Fibroblast of lung (primary cell): Measurements from ENCODE around the gene NUDT22. TPM values are rescaled to one million over a fixed set of nuclear protein-coding genes. Genes with fewer than 3 reads are reported as not detected.

Experiments used
- DNase-seq, 2 donors: peaks; one replicate each; pipeline versions ENCODE4 v3.0.0 to v3.0.0-alpha.2; 2010; ENCODE audit warnings: low read depth in 2 of 2
- H2AFZ ChIP-seq: 2 replicates; pipeline ENCODE4 v1.5.1; 2012; ENCODE audit warnings: low read length, control low read depth, inconsistent platforms
- H3K27ac ChIP-seq: 2 replicates; pipeline ENCODE4 v1.5.1; 2011; ENCODE audit warnings: low read length, control low read depth; ENCODE audit not compliant: insufficient read depth
- H3K27me3 ChIP-seq: 2 replicates; pipeline ENCODE4 v1.5.1; 2011; ENCODE audit warnings: mild to moderate bottlenecking, low read length; ENCODE audit not compliant: control insufficient read depth, insufficient read depth
- H3K36me3 ChIP-seq: 2 replicates; pipeline ENCODE4 v1.5.1; 2011; ENCODE audit warnings: low read length; ENCODE audit not compliant: control insufficient read depth, insufficient read depth
- H3K4me1 ChIP-seq: 2 replicates; pipeline ENCODE4 v1.5.1; 2011; ENCODE audit warnings: low read length; ENCODE audit not compliant: control insufficient read depth, insufficient read depth; ENCODE audit errors: extremely low read depth
- H3K4me2 ChIP-seq: 2 replicates; pipeline ENCODE4 v1.5.1; 2011; ENCODE audit warnings: low read length, control low read depth; ENCODE audit not compliant: insufficient read depth; ENCODE audit errors: extremely low read depth
- H3K4me3 ChIP-seq, 4 experiments: fragments of 200-600 bp in 1 of 4; sonication (generic) in 1 of 4; replicated peaks in 1 of 4; 2 replicates each; pipeline ENCODE4 v1.5.1; 2011 to 2016; ENCODE audit warnings: low read length in 4 of 4, low read depth in 3 of 4, mild to moderate bottlenecking in 3 of 4, control low read depth in 2 of 4, inconsistent platforms in 1 of 4, mixed read lengths in 1 of 4; ENCODE audit not compliant: insufficient read depth in 1 of 4; ENCODE audit errors: control extremely low read depth in 1 of 4
- H3K79me2 ChIP-seq: 2 replicates; pipeline ENCODE4 v1.5.1; 2012; ENCODE audit warnings: mild to moderate bottlenecking, low read length, inconsistent platforms; ENCODE audit not compliant: control insufficient read depth, insufficient read depth
- H3K9ac ChIP-seq: 2 replicates; pipeline ENCODE4 v1.5.1; 2011; ENCODE audit warnings: mild to moderate bottlenecking, low read length, control low read depth; ENCODE audit not compliant: insufficient read depth
- H3K9me3 ChIP-seq: 2 replicates; pipeline ENCODE4 v1.5.1; 2012; ENCODE audit warnings: low read depth, low read length; ENCODE audit not compliant: control insufficient read depth, insufficient read depth
- H4K20me1 ChIP-seq: 2 replicates; pipeline ENCODE4 v1.5.1; 2011; ENCODE audit warnings: low read length; ENCODE audit not compliant: control insufficient read depth, insufficient read depth; ENCODE audit errors: extremely low read depth
- CTCF ChIP-seq, 2 donors: IDR thresholded peaks in 1 of 2; conservative IDR thresholded peaks in 1 of 2; 1 replicate in 1 of 2; 2 replicates in 1 of 2; pipeline ENCODE4 v1.5.1; 2011 to 2012; ENCODE audit warnings: low read length in 2 of 2, control low read depth in 1 of 2, inconsistent platforms in 1 of 2, low read depth in 1 of 2, mild to moderate bottlenecking in 1 of 2
- EZH2 ChIP-seq: IDR thresholded peaks from 2 replicates; pipeline ENCODE4 v1.5.1; 2012; ENCODE audit warnings: low read length, control low read depth, mild to moderate bottlenecking; ENCODE audit errors: missing control alignments
- polyA plus RNA-seq, 2 donors: library from polyadenylated mRNA; depleted of rRNA in 1 of 2; stranded (reverse) in 1 of 2; unstranded in 1 of 2; fragments of >200 nt; gene quantifications; 2 replicates each; pipeline ENCODE4 v1.2.1, GENCODE V29; 2011 to 2012; ENCODE audit warnings: missing spikeins in 1 of 2
- total RNA-seq: library from RNA; depleted of rRNA; stranded (reverse); fragments of >200 nt; gene quantifications from 2 replicates; pipeline ENCODE4 v1.2.1, GENCODE V29; 2014

NUDT22 gene
- total and polyA plus RNA-seq, 2 donors (not counting 1 experiment from before 2014, with no cell fraction given), result 18.5 to 71.5 TPM

- Histone ChIP-seq H3K79me2 (peaks cover 2% of the 10 kb centered on the region), H4K20me1 (no peaks in the 10 kb centered on the region), H3K27me3 (no peaks in the 10 kb centered on the region), H3K4me1 (peaks cover 24% of the 10 kb centered on the region), H3K9ac (peak overlapping the region; percentile 75), H3K4me3 (peak overlapping the region; percentile 57 to 82 (median 75)), H3K9me3 (no peaks in the 10 kb centered on the region), H3K4me2 (peak overlapping the region; percentile 96), H2AFZ (no peak overlapping the region), H3K36me3 (peaks cover 14% of the 10 kb centered on the region), H3K27ac (peak overlapping the region; percentile 92)
- TF ChIP-seq CTCF (conservative IDR thresholded peaks at IDR 0.05 in 1 of 2, IDR thresholded peaks at IDR 0.05 in 1 of 2; ENCODE audit: low read depth in 1 of 2, low read length in 2 of 2), result no peak
- DNase-seq, result peak; percentile 100
Measured at GRCh38 chr11:64269540-64270220, 43.6 kb downstream of the NUDT22 start.

- H3K36me3 ChIP-seq, result peaks cover 4% of the 10 kb centered on the region
- no peaks in the 10 kb centered on the region for H3K9me3 ChIP-seq
- H3K79me2 ChIP-seq, result peaks cover 2% of the 10 kb centered on the region
- H3K9ac ChIP-seq, result no peak overlapping the region
- no peak for TF ChIP-seq EZH2
- TF ChIP-seq CTCF (conservative IDR thresholded peaks at IDR 0.05 in 1 of 2, IDR thresholded peaks at IDR 0.05 in 1 of 2; ENCODE audit: low read depth in 1 of 2, low read length in 2 of 2), result no peak
- no peak overlapping the region for H3K4me2 ChIP-seq
- H3K27ac ChIP-seq, result no peak overlapping the region
- H3K4me3 ChIP-seq, result no peak overlapping the region
- peaks cover 8% of the 10 kb centered on the region for H3K4me1 ChIP-seq
- H4K20me1 ChIP-seq, result no peaks in the 10 kb centered on the region
- H2AFZ ChIP-seq, result no peak overlapping the region
- DNase-seq, result no peak
- H3K27me3 ChIP-seq, result no peaks in the 10 kb centered on the region
Measured at GRCh38 chr11:64275031-64275800, 49.1 kb downstream of the NUDT22 start.

GRCh38 chr11:64275841-64276240 is 49.8 kb downstream of the NUDT22 start:
- Histone ChIP-seq H3K9me3 (no peaks in the 10 kb centered on the region), H3K36me3 (peaks cover 4% of the 10 kb centered on the region), H4K20me1 (no peaks in the 10 kb centered on the region), H3K27me3 (no peaks in the 10 kb centered on the region), H3K79me2 (peaks cover 2% of the 10 kb centered on the region), H2AFZ (no peak overlapping the region), H3K4me1 (peaks cover 5% of the 10 kb centered on the region), H3K4me3 (no peak overlapping the region), H3K27ac (no peak overlapping the region), H3K4me2 (no peak overlapping the region), H3K9ac (no peak overlapping the region)
- TF ChIP-seq EZH2 (no peak), CTCF (conservative IDR thresholded peaks at IDR 0.05 in 1 of 2, IDR thresholded peaks at IDR 0.05 in 1 of 2; ENCODE audit: low read depth in 1 of 2, low read length in 2 of 2) (no peak)
- no peak for DNase-seq
